Hepatocyte (in vitro differentiated cells): Measurements from ENCODE around the gene COQ6. TPM values are rescaled to one million over a fixed set of nuclear protein-coding genes. Genes with fewer than 3 reads are reported as not detected.
"Not testable (repeated sequence)": the region's sequence is repeated elsewhere in the genome, so short reads cannot be mapped to it uniquely, and the experiment has no call there.

ENCODE experiments used
- DNase-seq: peaks from one replicate; pipeline ENCODE4 v3.0.0-alpha.2; 2016; ENCODE audit warnings: low spot score
- H2AFZ ChIP-seq: fragments of 200-600 bp; sonication (generic); 2 replicates; pipeline ENCODE4 v1.6.0; 2016; ENCODE audit warnings: antibody characterized with exemption, mild to moderate bottlenecking
- H3K27ac ChIP-seq: fragments of 200-600 bp; sonication (generic); 2 replicates; pipeline ENCODE4 v1.5.1; 2016; ENCODE audit warnings: mild to moderate bottlenecking
- H3K27me3 ChIP-seq: fragments of 200-600 bp; sonication (generic); 2 replicates; pipeline ENCODE4 v1.6.1; 2016
- H3K36me3 ChIP-seq: fragments of 200-600 bp; sonication (generic); replicated peaks from 2 replicates; pipeline ENCODE4 v1.5.1; 2016; ENCODE audit warnings: low read depth; ENCODE audit not compliant: insufficient read depth
- H3K4me1 ChIP-seq: fragments of 200-600 bp; sonication (generic); 2 replicates; pipeline ENCODE4 v1.5.1; 2016; ENCODE audit warnings: mild to moderate bottlenecking, moderate library complexity; ENCODE audit not compliant: insufficient read depth
- H3K4me2 ChIP-seq: fragments of 200-600 bp; sonication (generic); 2 replicates; pipeline ENCODE4 v1.6.0; 2016
- H3K4me3 ChIP-seq: fragments of 200-600 bp; sonication (generic); 2 replicates; pipeline ENCODE4 v1.5.1; 2016; ENCODE audit warnings: mild to moderate bottlenecking
- H3K79me2 ChIP-seq: fragments of 200-600 bp; sonication (generic); 2 replicates; pipeline ENCODE4 v1.6.0; 2017; ENCODE audit warnings: mild to moderate bottlenecking
- H3K9me2 ChIP-seq: fragments of 200-600 bp; sonication (generic); replicated peaks from 2 replicates; pipeline ENCODE4 v1.6.0; 2017; ENCODE audit warnings: mild to moderate bottlenecking; ENCODE audit not compliant: insufficient read depth
- H3K9me3 ChIP-seq: fragments of 200-600 bp; sonication (generic); 2 replicates; pipeline ENCODE4 v1.5.1; 2016; ENCODE audit warnings: low read depth, mild to moderate bottlenecking
- H4K20me1 ChIP-seq: fragments of 200-600 bp; sonication (generic); 2 replicates; pipeline ENCODE4 v1.6.0; 2016; ENCODE audit warnings: mild to moderate bottlenecking; ENCODE audit not compliant: insufficient read depth, poor library complexity, severe bottlenecking
- CTCF ChIP-seq: fragments of 200-600 bp; sonication (generic); IDR thresholded peaks from 2 replicates; pipeline ENCODE4 v1.5.1; 2016; ENCODE audit warnings: antibody characterized with exemption, mild to moderate bottlenecking; ENCODE audit not compliant: poor library complexity
- EZH2 ChIP-seq: fragments of 200-600 bp; sonication (generic); IDR thresholded peaks from 2 replicates; pipeline ENCODE4 v1.6.1; 2016; ENCODE audit warnings: antibody characterized with exemption, mild to moderate bottlenecking, borderline replicate concordance
- EZH2phosphoT487 ChIP-seq: fragments of 200-600 bp; sonication (generic); IDR thresholded peaks from one replicate; pipeline ENCODE4 v1.6.1; 2018; ENCODE audit warnings: antibody characterized with exemption, mild to moderate bottlenecking, low read depth, moderate library complexity; ENCODE audit not compliant: unreplicated experiment, severe bottlenecking
- WGBS: methylation state at CpG from one replicate; pipeline ENCODE4 v1.1.6; 2016; ENCODE audit warnings: low lambda C conversion rate; ENCODE audit errors: missing lambda C conversion rate; 5-methylcytosine and 5-hydroxymethylcytosine counted together
- polyA plus RNA-seq: library from polyadenylated mRNA; unstranded; fragments of >200 nt; fragmentation: Nextera tagmentation; extraction: Ambion mirVana; gene quantifications from 2 replicates; pipeline ENCODE4 v1.2.1, GENCODE V29; 2016
- total RNA-seq: library from RNA; depleted of rRNA; stranded (reverse); fragments of >200 nt; gene quantifications from 2 replicates; pipeline ENCODE4 v1.2.3, GENCODE V29; 2014

COQ6 gene
- total and polyA plus RNA-seq, 2 experiments from 2014 or later: 18.7 to 24.7 TPM

DNA sequence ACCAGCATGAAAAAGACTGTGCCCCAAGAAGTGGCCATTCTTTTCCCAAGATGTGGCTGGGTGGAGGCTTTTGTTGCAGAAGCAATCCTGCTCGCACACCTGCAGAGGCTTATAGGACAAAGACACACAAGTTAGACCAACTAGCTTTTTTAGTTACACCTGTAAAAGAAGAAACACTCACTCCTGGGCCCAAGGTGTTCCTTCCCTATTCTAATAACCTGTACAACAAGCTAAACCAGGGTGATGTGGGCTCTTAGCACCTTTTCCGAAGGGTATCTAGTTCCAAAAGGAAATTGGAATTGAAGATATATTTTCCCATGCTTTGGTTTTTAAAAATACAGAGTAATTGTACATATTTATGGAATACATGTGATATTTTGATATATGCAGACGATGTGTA is 38.0 kb downstream of the COQ6 start:
- Histone ChIP-seq H3K27ac (no peak overlapping the region), H2AFZ (no peak overlapping the region), H3K79me2 (peaks cover 17% of the 10 kb centered on the region), H3K9me3 (no peaks in the 10 kb centered on the region), H3K27me3 (no peaks in the 10 kb centered on the region), H3K4me2 (no peak overlapping the region), H3K36me3 (no peaks in the 10 kb centered on the region), H3K9me2 (no peaks in the 10 kb centered on the region), H3K4me1 (peaks cover 6% of the 10 kb centered on the region), H3K4me3 (no peak overlapping the region), H4K20me1 (no peaks in the 10 kb centered on the region)
- 95% methylated on average over 3 of the region's 3 CpGs for WGBS
- no peak for DNase-seq
- TF ChIP-seq EZH2phosphoT487 (no peak), CTCF (no peak)

DNA sequence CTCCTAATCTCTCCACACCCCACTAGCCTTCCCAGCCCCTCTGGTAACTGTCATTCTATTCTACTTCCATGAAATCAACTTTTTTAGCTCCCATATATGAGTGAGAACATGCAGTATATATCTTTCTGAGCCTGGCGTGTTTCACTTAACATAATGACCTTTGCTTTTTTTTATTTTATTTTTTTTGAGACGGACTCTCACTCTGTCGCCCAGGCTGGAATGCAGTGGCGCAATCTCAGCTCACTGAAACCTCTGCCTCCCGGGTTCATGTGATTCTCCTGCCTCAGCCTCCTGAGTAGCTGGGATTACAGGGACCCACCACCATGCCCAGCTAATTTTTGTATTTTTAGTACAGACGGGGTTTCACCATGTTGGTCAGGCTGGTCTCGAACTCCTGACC is 38.6 kb downstream of the COQ6 start:
- not testable (repeated sequence) for H2AFZ ChIP-seq, H3K27ac ChIP-seq, H3K9me2 ChIP-seq, H3K4me2 ChIP-seq, H3K27me3 ChIP-seq, H3K9me3 ChIP-seq, H3K4me1 ChIP-seq, H4K20me1 ChIP-seq, H3K36me3 ChIP-seq, H3K4me3 ChIP-seq, DNase-seq
- WGBS: 84% methylated on average over 7 of the region's 7 CpGs
- H3K79me2 ChIP-seq: peaks cover 19% of the 10 kb centered on the region

GRCh38 chr14:73991092-73991491 is 41.0 kb downstream of the COQ6 start:
- Histone ChIP-seq H3K27ac (peak overlapping the region; percentile 31), H3K4me3 (no peak overlapping the region), H3K36me3 (no peaks in the 10 kb centered on the region), H3K9me3 (no peaks in the 10 kb centered on the region), H3K4me1 (peaks cover 6% of the 10 kb centered on the region), H3K9me2 (no peaks in the 10 kb centered on the region), H4K20me1 (no peaks in the 10 kb centered on the region), H3K4me2 (no peak overlapping the region), H3K27me3 (no peaks in the 10 kb centered on the region), H3K79me2 (peaks cover 33% of the 10 kb centered on the region), H2AFZ (no peak overlapping the region)
- TF ChIP-seq EZH2 (no peak), EZH2phosphoT487 (no peak), CTCF (no peak)
- no peak for DNase-seq
- WGBS: 58% methylated on average over 4 of the region's 4 CpGs

DNA sequence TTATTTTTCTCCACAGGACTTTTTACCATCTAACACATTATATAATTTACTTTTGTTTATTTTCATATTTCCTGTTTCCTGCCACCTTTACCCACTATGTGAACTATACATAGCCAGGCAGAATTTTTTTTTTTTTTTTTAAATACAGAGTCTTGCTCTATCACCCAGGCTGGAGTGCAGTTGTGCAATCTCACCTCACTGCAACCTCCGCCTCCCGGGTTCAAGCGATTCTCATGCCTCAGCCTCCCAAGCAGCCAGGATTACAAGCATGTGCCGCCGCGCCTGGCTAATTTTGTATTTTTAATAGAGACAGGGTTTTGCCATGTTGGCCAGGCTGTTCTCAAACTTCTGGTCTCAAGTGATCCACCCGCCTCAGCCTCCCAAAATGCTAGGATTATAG is 44.8 kb downstream of the COQ6 start:
- H3K27me3 ChIP-seq, H3K36me3 ChIP-seq, H4K20me1 ChIP-seq, H3K4me3 ChIP-seq, H3K9me2 ChIP-seq, H3K9me3 ChIP-seq, DNase-seq, H2AFZ ChIP-seq: not testable (repeated sequence)
- Histone ChIP-seq H3K27ac (peak overlapping the region; percentile 94), H3K4me1 (peaks cover 11% of the 10 kb centered on the region), H3K4me2 (peak overlapping the region; percentile 71), H3K79me2 (peaks cover 31% of the 10 kb centered on the region)
- WGBS: 85% methylated on average over 7 of the region's 7 CpGs

DNA sequence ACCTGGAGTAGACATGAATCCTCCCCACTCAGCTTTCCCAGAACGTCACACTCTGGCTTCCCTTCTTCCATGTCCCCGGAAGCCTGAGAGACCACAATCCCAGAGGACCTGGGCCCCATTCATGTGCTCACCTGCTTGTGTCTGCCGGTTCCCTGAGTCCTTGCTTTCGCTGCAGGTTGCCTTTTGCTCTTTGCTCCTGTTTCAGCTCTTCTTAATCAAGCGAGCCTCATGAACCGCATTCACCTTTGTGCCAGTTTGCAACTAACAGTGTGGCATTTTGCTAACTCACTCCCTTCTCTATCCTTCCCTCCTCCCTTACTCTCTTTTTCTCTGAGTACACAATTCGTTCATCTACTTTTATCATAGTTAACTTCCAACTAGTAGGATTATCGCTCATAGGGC is 45.9 kb downstream of the COQ6 start:
- H3K79me2 ChIP-seq: peaks cover 25% of the 10 kb centered on the region
- peak overlapping the region; percentile 46 for H2AFZ ChIP-seq
- no peaks in the 10 kb centered on the region for H3K9me3 ChIP-seq
- H4K20me1 ChIP-seq: no peaks in the 10 kb centered on the region
- no peaks in the 10 kb centered on the region for H3K27me3 ChIP-seq
- H3K4me3 ChIP-seq: peak overlapping the region; percentile 13
- DNase-seq: peak; percentile 47
- H3K9me2 ChIP-seq: no peaks in the 10 kb centered on the region
- peak overlapping the region; percentile 71 for H3K4me2 ChIP-seq
- TF ChIP-seq EZH2phosphoT487: no peak
- no peak for TF ChIP-seq EZH2
- no peak for TF ChIP-seq CTCF
- peaks cover 11% of the 10 kb centered on the region for H3K4me1 ChIP-seq
- peak overlapping the region; percentile 94 for H3K27ac ChIP-seq
- H3K36me3 ChIP-seq: no peaks in the 10 kb centered on the region
- 61% methylated on average over 8 of the region's 8 CpGs for WGBS
